ENCODE measurements around the gene TSEN2.
A peak's percentile ranks its signal among the peaks of the same experiment; 100 is the strongest.
"Not testable (repeated sequence)": the region's sequence is repeated elsewhere in the genome, so short reads cannot be mapped to it uniquely, and the experiment has no call there.

TSEN2 gene

DNA sequence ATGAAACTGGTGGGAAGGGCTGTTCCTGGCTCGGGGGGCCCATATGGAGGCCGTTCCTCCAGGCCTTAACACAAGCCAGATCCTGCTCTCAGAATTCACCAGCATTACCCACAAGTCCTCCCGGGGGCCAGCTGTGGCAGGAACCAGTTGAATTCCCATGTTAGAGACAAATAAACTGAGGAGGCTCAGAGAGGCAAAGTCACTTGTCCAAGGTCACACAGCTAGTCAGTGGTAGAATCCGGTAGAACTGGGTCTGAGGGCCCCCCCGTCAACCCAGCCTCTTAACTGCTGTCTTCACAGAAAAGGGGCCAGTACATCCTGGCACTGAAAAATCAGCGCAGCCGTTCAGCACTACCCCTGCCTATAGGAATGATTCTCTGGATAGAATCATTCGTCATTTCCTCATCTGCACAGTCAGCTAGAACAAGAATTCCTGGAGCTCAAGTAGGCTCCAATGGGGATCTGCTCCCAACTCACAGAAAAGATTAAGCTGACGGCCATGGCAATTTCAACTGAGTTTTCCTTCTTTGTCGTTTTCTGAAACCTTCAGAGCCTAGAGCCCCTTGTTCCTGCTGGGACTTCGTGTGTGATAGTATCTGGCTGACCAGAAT is 12.2 kb upstream of the TSEN2 start:
- DNase-seq (ENCODE audit: low spot score): no peak

GRCh38 chr3:12472796-12473195 is 11.5 kb upstream of the TSEN2 start:
- no peak for DNase-seq (ENCODE audit: low spot score)

DNA sequence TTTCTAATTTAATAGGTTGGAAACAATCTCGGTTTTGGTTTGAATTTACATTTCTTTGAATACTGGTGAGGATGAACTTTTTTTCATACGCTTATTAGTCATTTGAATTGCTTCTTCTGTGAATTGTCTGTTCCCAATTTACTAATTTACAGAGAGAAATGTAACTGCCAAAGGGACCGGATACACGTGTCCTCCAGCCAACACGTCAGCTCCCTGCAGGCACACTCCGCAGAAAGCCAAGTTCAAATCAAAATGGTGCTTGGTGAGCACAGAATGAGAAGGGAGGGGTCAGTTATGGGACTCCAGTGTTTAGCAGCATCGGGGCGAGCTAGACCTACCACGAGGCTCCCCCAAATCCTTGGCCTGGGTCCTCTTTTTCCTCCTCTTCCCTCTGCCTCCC is 10.8 kb upstream of the TSEN2 start:
- DNase-seq (ENCODE audit: low spot score): no peak

DNA sequence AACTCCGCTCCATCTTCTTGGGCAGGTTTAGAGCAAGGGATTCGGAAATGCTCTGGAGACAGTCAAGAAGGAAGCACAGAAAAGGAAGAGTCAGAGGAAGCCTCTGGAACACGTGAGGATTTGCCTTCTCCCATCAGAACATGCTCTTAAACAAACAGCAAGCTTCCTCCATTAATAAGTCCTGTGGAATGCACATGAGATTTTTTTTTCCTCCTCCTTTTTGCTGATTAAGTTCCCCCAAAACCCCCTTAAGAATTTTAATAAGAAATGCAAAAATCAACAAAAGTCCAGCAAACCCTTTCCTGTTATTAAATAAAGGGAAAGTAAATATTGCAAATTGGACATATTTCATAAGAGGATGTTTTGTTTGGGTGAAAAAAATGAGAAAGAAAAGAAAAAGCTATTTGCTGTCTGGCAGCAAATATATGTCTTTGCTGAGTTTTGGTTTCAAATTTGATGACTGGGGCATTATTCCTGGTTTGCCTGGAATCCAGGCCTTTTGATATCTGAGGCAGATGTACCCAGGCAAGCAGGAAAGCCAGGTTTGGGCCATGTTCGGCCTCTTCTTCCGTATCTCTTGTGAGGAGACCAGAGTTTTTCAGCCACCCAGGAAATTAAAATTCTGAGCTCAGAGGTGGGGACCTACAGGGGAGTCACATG is 7.9 kb upstream of the TSEN2 start:
- DNase-seq (ENCODE audit: low spot score): no peak

GRCh38 chr3:12477256-12477655 is 7.0 kb upstream of the TSEN2 start:
- no peak for DNase-seq (ENCODE audit: low spot score)

GRCh38 chr3:12478326-12478725 is 6.0 kb upstream of the TSEN2 start:
- DNase-seq (ENCODE audit: low spot score): no peak

GRCh38 chr3:12479198-12479597 is 5.1 kb upstream of the TSEN2 start:
- DNase-seq (ENCODE audit: low spot score): not testable (repeated sequence)

DNA sequence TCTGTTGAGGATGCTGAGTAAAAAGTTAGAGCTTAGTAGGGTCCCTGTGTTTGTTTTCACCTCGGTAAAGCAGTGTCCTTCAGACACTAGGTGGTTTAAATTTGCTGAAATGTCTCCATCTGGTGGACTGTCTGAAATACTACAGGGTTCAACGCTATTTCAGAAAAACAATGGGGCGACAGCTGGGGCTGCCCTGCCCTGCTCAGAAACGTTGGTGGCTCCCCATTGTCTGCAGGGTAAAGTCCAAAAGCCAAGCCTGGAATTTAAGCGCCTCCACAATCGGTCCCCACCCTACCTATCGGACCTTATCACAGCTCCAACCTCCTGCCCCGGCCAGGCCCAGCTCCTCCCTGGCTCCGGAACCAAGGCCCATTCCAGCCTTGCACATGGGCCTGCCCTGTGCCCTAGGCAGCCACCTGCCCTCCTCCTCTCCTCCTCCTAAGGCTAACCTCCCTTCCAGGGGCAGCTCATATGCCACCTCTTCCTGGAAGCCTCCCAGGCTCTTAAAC is 4.3 kb upstream of the TSEN2 start:
- peak; percentile 74 for DNase-seq (ENCODE audit: low spot score)

DNA sequence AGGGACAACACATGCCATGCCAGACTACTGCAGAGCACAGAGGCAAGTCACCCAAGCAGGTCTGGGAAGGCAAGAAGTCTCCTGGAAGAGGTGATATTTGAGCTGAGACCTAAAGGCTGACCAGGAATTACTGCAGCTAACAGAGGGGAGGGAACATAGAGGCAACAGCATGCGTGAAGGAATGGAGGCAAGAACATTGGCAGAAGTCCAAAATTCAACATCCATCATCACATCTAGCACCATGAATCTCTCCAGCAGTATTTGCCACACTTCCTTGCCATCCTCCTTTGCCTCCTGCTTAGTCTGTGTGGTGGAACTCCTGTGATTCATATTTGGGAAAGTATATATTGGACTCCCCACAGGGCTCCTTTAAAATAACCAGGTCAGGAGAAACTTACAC is 870 bp upstream of the TSEN2 start:
- DNase-seq (ENCODE audit: low spot score): no peak

DNA sequence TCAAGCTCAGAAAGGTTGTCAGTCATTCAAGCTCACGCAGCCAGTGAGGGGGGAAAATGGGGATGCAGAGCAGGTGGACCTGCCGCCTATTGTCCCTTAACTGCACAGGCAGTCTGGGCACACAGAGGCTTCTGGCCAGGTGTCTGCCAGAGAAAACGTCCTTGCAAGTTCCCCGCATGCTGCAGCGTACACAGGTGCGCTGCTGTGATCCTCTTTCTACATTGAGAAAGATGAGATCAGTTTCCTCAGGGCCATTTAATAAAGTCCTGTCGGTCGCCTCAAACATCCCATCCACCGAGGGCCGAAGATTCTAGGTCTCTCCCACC is 445 bp upstream of the TSEN2 start:
- DNase-seq (ENCODE audit: low spot score): no peak

GRCh38 chr3:12484983-12485327 is 675 bp downstream of the TSEN2 start:
- DNase-seq (ENCODE audit: low spot score): no peak

DNA sequence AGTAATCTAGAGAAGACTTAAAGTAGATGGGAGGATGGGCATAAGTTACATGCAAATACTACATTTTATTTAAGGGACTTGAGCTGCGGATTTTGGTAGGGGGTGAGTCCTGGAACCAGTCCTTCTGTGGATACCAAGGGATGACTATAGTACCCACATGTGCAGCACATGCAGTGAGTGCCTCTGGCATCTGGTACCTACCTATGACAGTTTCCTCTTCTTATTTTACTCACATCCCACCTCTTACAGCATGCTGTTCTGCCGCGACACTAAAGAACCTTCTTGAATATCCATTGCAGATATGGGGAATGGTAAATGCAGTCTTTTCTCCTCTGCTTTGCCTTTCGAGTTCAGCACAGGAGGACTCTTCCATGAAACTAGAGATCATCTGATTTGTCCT is 1.7 kb downstream of the TSEN2 start:
- no peak for DNase-seq (ENCODE audit: low spot score)

DNA sequence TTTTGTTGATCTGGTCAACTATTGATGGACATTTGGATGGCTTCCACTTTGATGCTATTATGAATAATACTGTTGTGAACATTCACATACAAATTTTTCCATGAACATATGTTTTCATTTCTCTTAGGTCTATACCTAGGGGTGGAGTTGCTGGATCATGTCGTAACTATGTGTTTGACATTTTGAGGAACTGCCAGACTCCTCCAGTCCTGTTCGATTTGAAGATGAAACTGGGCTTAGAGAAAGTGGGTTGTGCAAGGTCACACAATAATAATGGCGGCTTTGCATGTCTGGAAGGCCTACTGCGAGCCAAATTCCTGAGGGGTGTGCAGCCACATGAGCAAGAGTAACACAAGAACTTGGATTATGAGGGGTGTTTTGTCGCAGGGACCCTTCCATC is 2.6 kb downstream of the TSEN2 start:
- DNase-seq (ENCODE audit: low spot score): no peak

GRCh38 chr3:12487336-12487735 is 3.1 kb downstream of the TSEN2 start:
- no peak for DNase-seq (ENCODE audit: low spot score)

DNA sequence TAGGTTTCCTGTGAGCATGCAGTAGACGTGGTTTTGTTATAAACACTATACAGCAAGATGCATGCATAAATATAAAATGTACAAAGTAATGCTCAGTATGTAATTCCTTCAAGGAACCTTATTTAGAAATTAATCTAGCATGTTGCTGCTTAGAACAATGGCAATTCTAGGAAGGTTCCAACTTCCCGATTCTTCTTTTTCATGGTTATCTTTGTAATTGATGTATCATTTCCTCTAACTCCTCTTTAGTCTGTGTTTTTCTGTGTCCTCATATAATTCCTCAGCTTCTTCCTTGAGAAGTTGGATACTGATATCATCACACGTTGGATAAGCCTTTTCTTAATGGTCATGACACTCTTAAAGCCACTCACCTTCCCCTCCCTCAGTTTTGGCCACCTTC is 3.5 kb downstream of the TSEN2 start:
- DNase-seq (ENCODE audit: low spot score): no peak

- no peak for DNase-seq (ENCODE audit: low spot score)
Measured at GRCh38 chr3:12489368-12489767, 5.1 kb downstream of the TSEN2 start.

DNA sequence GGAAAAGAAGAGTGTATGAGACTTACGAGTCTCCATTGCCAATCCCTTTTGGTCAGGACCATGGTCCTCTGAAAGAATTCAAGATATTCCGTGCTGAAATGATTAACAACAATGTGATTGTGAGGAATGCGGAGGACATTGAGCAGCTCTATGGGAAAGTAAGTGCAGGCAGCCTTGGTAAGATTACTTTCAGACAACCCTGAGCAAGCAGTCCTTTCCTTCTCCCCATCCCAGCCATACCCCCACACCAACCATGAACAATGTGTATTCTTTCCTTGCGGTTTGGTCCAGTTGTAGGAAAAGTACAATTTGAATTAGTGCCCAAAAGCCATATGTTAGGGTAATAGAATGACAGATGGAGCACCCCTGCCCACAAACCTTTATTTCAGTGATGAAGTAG is 5.6 kb downstream of the TSEN2 start:
- no peak for DNase-seq (ENCODE audit: low spot score)

GRCh38 chr3:12490547-12490946 is 6.3 kb downstream of the TSEN2 start:
- no peak for DNase-seq (ENCODE audit: low spot score)

DNA sequence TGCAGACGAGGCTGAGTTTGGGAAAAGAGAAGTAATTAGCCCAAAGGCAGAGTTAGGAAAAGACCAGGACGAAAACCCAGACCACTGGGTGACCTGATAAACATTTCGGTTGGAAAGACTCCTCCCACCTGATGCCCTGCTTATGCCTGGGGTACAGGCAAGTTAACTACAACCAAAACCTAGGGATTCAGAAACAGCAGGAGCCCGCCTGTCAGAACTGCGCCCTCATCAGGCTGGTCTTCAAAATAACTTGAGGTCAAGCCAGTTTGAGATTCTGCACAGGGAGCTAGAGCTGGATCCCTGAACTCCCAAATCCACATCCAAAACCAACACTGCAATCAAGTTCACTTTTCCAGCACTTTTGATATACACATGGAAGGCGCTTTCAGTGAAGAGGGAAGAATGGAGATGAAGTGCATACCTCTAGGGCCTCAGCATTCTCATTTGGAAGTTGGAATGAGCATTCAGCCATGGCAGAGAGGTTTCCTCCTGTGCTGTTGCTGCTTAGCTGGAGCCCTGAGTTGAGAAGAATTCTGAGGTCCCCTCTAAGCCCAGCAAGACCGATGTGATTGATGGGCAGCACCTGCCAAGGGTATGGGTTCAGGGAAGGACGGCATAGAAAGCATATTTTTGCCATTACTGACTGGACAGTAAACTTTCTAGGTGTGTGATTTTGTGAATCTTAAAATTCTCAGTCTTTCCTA is 11.6 kb downstream of the TSEN2 start:
- DNase-seq (ENCODE audit: low spot score): no peak

GRCh38 chr3:12496453-12496761 is 12.1 kb downstream of the TSEN2 start:
- DNase-seq (ENCODE audit: low spot score): no peak

DNA sequence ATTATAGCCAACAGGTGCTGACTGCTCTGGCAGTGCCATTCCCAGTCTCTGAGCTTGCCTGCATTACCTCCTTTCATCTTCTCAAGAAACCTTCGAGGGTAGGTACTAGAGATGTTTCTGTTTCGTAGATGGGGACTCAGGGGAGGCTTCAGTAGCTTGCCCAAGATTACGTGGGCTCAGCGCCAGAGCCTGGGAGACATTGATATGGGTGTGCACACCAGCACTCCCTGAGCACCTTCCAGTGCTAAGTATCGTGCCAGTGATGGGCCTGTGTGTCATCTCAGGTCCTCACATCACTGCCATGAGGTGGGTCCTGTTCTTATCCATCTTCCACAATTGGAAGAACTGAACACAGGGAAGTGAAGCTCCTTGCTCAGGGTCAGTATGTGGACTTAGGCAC is 15.2 kb downstream of the TSEN2 start:
- DNase-seq (ENCODE audit: low spot score): no peak

DNA sequence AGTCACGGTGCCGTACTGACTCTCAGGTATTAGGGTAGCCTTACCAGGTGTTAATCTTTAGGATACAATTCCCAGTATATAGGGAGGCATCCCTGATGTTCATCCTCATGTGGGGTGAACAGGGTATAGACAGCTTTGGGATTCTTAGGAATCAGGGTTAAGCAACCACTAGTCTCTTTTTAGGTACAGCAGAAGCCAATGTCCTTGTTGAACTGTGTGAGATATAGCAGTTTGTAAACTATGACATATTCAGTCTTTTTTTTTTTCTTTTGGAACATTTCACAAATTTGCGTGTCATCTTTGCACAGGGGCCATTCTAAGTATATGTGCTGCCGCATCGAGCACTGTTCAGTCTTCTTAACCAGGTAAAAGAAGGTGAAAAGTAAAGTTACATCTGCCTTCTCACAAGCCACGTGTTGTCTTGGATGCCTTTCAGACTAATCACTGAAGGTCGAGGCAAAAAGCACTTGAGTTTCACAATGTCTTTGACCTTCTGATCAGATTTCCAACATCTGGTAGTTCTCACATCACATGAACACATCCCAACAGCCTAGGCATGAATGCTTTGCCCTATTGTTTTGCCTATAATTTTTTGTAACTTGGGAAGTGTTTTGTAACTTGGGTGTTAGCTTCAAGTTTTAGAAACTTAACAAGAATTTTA is 17.2 kb downstream of the TSEN2 start:
- DNase-seq (ENCODE audit: low spot score): no peak
